Endothelial cell of umbilical vein (primary cell): Measurements from ENCODE around the gene AGBL4. TPM values are rescaled to one million over a fixed set of nuclear protein-coding genes. Genes with fewer than 3 reads are reported as not detected.

Experiments used
- BruUV-seq: library from RNA; stranded (reverse); fragments of 400-500 nt; replicated peaks from 2 replicates; lab custom pipeline; 2021; lab: Mats Ljungman, UMichigan
- CTCF ChIA-PET: fragments of 300-600, 350-600 bp; sonication (Branson Sonifier 250); formaldehyde crosslinking; loops from one replicate; lab custom pipeline; 2021; ENCODE audit warnings: antibody characterized with exemption, inconsistent platforms; lab: Charles Lee
- POLR2A ChIA-PET: fragments of 300-600, 350-600 bp; sonication (Branson Sonifier 250); formaldehyde crosslinking; loops from one replicate; lab custom pipeline; 2021; ENCODE audit warnings: antibody characterized with exemption, inconsistent platforms; lab: Charles Lee
- DNase-seq: peaks from one replicate; pipeline ENCODE4 v3.0.0-alpha.2; 2011; ENCODE audit warnings: low read depth, low spot score
- FAIRE-seq: peaks from 2 replicates; lab custom pipeline; 2011; peaks lifted over from hg19 to GRCh38; lab: Jason Lieb, UNC
- H2AFZ ChIP-seq: 2 replicates; pipeline ENCODE4 v1.6.0; 2012; ENCODE audit warnings: low read depth, low read length, control low read depth, inconsistent platforms
- H3K27ac ChIP-seq: 2 replicates; pipeline ENCODE4 v1.5.1; 2011; ENCODE audit warnings: low read depth, mild to moderate bottlenecking, control low read depth, low read length, moderate library complexity; ENCODE audit not compliant: insufficient read depth
- H3K27me3 ChIP-seq, 2 experiments: 2 replicates each; pipeline versions ENCODE4 v1.6.0 to v1.6.1; 2011; ENCODE audit warnings: low read length in 2 of 2, mixed read lengths in 1 of 2; ENCODE audit not compliant: control insufficient read depth in 2 of 2, insufficient read depth in 2 of 2
- H3K36me3 ChIP-seq, 2 experiments: 2 replicates in 1 of 2; 3 replicates in 1 of 2; pipeline ENCODE4 v1.5.1; 2011; ENCODE audit warnings: low read length in 2 of 2, mild to moderate bottlenecking in 1 of 2, moderate library complexity in 1 of 2; ENCODE audit not compliant: control insufficient read depth in 2 of 2, insufficient read depth in 2 of 2; ENCODE audit errors: extremely low read depth in 1 of 2
- H3K4me1 ChIP-seq: 3 replicates; pipeline ENCODE4 v1.5.1; 2011; ENCODE audit warnings: mild to moderate bottlenecking, low read length; ENCODE audit not compliant: control insufficient read depth, insufficient read depth; ENCODE audit errors: extremely low read depth
- H3K4me2 ChIP-seq: 2 replicates; pipeline ENCODE4 v1.6.1; 2011; ENCODE audit warnings: low read length, control low read depth, mixed read lengths; ENCODE audit not compliant: insufficient read depth
- H3K4me3 ChIP-seq, 3 experiments: fragments of 200-600 bp in 1 of 3; sonication (generic), shearing (Covaris generic) in 1 of 3; replicated peaks in 1 of 3; 2 replicates each; pipeline ENCODE4 v1.5.1; 2011 to 2016; ENCODE audit warnings: control low read depth in 3 of 3, low read length in 3 of 3, mild to moderate bottlenecking in 2 of 3, inconsistent platforms in 1 of 3, low read depth in 1 of 3, moderate library complexity in 1 of 3; ENCODE audit not compliant: insufficient read depth in 1 of 3
- H3K79me2 ChIP-seq: 2 replicates; pipeline ENCODE4 v1.6.0; 2012; ENCODE audit warnings: low read length, inconsistent platforms; ENCODE audit not compliant: control insufficient read depth, insufficient read depth
- H3K9ac ChIP-seq: replicated peaks from 2 replicates; pipeline ENCODE3; 2011; ENCODE audit warnings: low read length, control low read depth; ENCODE audit not compliant: insufficient read depth; ENCODE audit errors: extremely low read depth
- H3K9me1 ChIP-seq: replicated peaks from 3 replicates; pipeline ENCODE4 v1.6.0; 2011; ENCODE audit warnings: mild to moderate bottlenecking, low read length; ENCODE audit not compliant: control insufficient read depth, insufficient read depth; ENCODE audit errors: extremely low read depth
- H3K9me3 ChIP-seq: replicated peaks from 2 replicates; pipeline ENCODE4 v1.5.1; 2012; ENCODE audit warnings: low read length, inconsistent platforms; ENCODE audit not compliant: control insufficient read depth, insufficient read depth
- H4K20me1 ChIP-seq: replicated peaks from 2 replicates; pipeline ENCODE3; 2011; ENCODE audit warnings: mild to moderate bottlenecking, low read length; ENCODE audit not compliant: control insufficient read depth, insufficient read depth; ENCODE audit errors: extremely low read depth
- CTCF ChIP-seq, 2 donors: IDR thresholded peaks; 1 replicate in 1 of 2; 2 replicates in 1 of 2; pipeline ENCODE4 v1.5.1; 2011; ENCODE audit warnings: low read length in 2 of 2, mild to moderate bottlenecking in 2 of 2, moderate library complexity in 2 of 2, control low read depth in 1 of 2, inconsistent platforms in 1 of 2, low read depth in 1 of 2; ENCODE audit not compliant: insufficient read depth in 1 of 2; ENCODE audit errors: extremely low read depth in 1 of 2
- EZH2 ChIP-seq: IDR thresholded peaks from 2 replicates; pipeline ENCODE4 v1.6.1; 2012; ENCODE audit warnings: borderline replicate concordance, low read depth, mild to moderate bottlenecking, moderate library complexity, low read length, inconsistent platforms; ENCODE audit not compliant: severe bottlenecking
- FOS ChIP-seq: IDR thresholded peaks from 2 replicates; pipeline ENCODE4 v1.6.1; 2011; ENCODE audit warnings: mild to moderate bottlenecking, low read length, moderate library complexity, borderline replicate concordance; ENCODE audit not compliant: insufficient read depth
- GATA2 ChIP-seq: IDR thresholded peaks from 2 replicates; pipeline ENCODE4 v1.7.0; 2011; ENCODE audit warnings: low read depth, mild to moderate bottlenecking, moderate library complexity, mixed read lengths, low read length; ENCODE audit not compliant: insufficient read length, insufficient read depth
- JUN ChIP-seq: IDR thresholded peaks from 2 replicates; pipeline ENCODE4 v1.6.1; 2011; ENCODE audit warnings: borderline replicate concordance, low read depth; ENCODE audit not compliant: insufficient read length, insufficient read depth
- MAX ChIP-seq: IDR thresholded peaks from 2 replicates; pipeline ENCODE4 v1.6.1; 2011; ENCODE audit not compliant: insufficient read depth, insufficient read length
- MYC ChIP-seq: IDR thresholded peaks from one replicate; pipeline ENCODE4 v1.6.1; 2011; ENCODE audit warnings: mild to moderate bottlenecking, low read depth, low read length
- POLR2A ChIP-seq: IDR thresholded peaks from 2 replicates; pipeline ENCODE4 v1.6.1; 2012; ENCODE audit warnings: low read depth, mild to moderate bottlenecking, control low read depth, low read length
- POLR2AphosphoS5 ChIP-seq: IDR thresholded peaks from 2 replicates; pipeline ENCODE4 v1.6.1; 2012; ENCODE audit warnings: low read depth, mild to moderate bottlenecking, control low read depth, low read length, moderate library complexity; ENCODE audit not compliant: insufficient read depth
- dilution Hi-C: fragments of 300-500 bp; cut with MboI; formaldehyde crosslinking; loops from one replicate; pipeline ENCODE4 v1.15.0; 2019; ENCODE audit warnings: low sequenced_read_pairs; ENCODE audit not compliant: extremely low pct_ligation_motif_present
- intact Hi-C: fragments of 100-400 bp; cut with micrococcal nuclease; formaldehyde crosslinking; loops from one replicate; pipeline ENCODE4 v1.10.0; 2022
- polyA plus RNA-seq, 4 experiments: library from polyadenylated mRNA; depleted of rRNA in 3 of 4; stranded (reverse) in 3 of 4; unstranded in 1 of 4; fragments of >200 nt; gene quantifications; 2 replicates each; pipeline versions ENCODE4 v1.2.1 to v1.2.3, GENCODE V29; 2011 to 2012; ENCODE audit warnings: missing spikeins in 1 of 4
- total RNA-seq: library from RNA; stranded (reverse); gene quantifications from 2 replicates; pipeline ENCODE4 v1.2.3, GENCODE V29; 2021

AGBL4 gene
- total and polyA plus RNA-seq, 2 donors (not counting 3 experiments of a cell fraction or from before 2014, with no cell fraction given), result not detected

- TF ChIP-seq POLR2AphosphoS5 (no peak), MYC (no peak), GATA2 (no peak), POLR2A (no peak), EZH2 (no peak), JUN (no peak), MAX (no peak)
- Histone ChIP-seq H3K4me2 (no peak overlapping the region), H4K20me1 (no peaks in the 10 kb centered on the region), H3K4me1 (no peaks in the 10 kb centered on the region), H3K4me3 (no peak overlapping the region), H3K27ac (no peak overlapping the region), H3K9ac (no peak overlapping the region), H2AFZ (no peak overlapping the region), H3K27me3 (no peaks in the 10 kb centered on the region), H3K9me3 (no peaks in the 10 kb centered on the region), H3K79me2 (no peaks in the 10 kb centered on the region), H3K9me1 (no peaks in the 10 kb centered on the region), H3K36me3 (no peaks in the 10 kb centered on the region)
- FAIRE-seq (no peak), DNase-seq (no peak)
- POLR2A ChIA-PET, result no interaction called here
- CTCF ChIA-PET, result no interaction called here
- BruUV-seq, result no TSS peak
- dilution Hi-C loops (no loop called here), intact Hi-C loops (no loop called here)
Observed at GRCh38 chr1:48829446-48829845, 1194.3 kb downstream of the AGBL4 start.

GRCh38 chr1:48823168-48823567, 1200.6 kb downstream of the AGBL4 start:
- Histone ChIP-seq H3K4me1 (no peaks in the 10 kb centered on the region), H3K4me3 (no peak overlapping the region), H2AFZ (no peak overlapping the region), H3K79me2 (no peaks in the 10 kb centered on the region), H3K4me2 (no peak overlapping the region), H3K36me3 (no peaks in the 10 kb centered on the region), H4K20me1 (no peaks in the 10 kb centered on the region), H3K27me3 (no peaks in the 10 kb centered on the region), H3K9ac (no peak overlapping the region), H3K9me3 (no peaks in the 10 kb centered on the region), H3K27ac (no peak overlapping the region), H3K9me1 (no peaks in the 10 kb centered on the region)
- FAIRE-seq (no peak), DNase-seq (no peak)
- POLR2A ChIA-PET, result no interaction called here
- CTCF ChIA-PET, result no interaction called here
- intact Hi-C loops, result no loop called here
- TF ChIP-seq JUN (no peak), CTCF (IDR thresholded peaks at IDR 0.05; ENCODE audit: extremely low read depth in 1 of 2, insufficient read depth in 1 of 2, low read depth in 1 of 2, low read length in 2 of 2) (no peak), MAX (no peak), MYC (no peak), EZH2 (no peak), POLR2AphosphoS5 (no peak), GATA2 (no peak), POLR2A (no peak), FOS (no peak)
- no TSS peak for BruUV-seq
- dilution Hi-C loops, result no loop called here
